ENCODE measurements around the gene SP5. TPM values are rescaled to one million over a fixed set of nuclear protein-coding genes. Genes with fewer than 3 reads are reported as not detected.

SP5 gene
- total and polyA plus RNA-seq, 10 of the 15 experiments (the other 5 are each of a cell fraction or from before 2014, with no cell fraction given) = not detected

DNA sequence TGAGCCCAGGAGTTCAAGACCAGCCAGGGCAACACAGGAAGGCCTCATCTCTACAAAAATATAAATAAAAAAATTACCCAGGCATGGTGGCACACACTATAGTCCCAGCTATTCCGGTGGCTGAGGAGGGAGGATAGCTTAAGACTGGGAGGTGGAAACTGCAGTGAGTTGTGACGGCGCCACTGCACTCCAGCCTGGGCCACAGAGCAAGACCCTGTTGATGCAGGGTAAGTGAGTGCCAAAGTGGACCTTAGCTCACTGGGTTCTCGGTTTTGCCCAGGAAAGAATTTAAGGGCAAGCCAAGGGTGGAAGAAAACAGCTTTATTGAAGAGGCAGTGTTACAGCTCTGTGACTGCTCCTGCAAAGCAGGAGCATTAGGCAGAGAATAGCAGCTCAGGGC is 48.1 kb downstream of the SP5 start:
- H4K20me1 ChIP-seq (ENCODE audit: control insufficient read depth, insufficient read depth) = no peaks in the 10 kb centered on the region
- RAD21 ChIA-PET (ENCODE audit: unreplicated experiment) = interaction anchor here (1.0 kb wide), 1 partner anchor 9 kb away, joined by 3 read pairs; no protein-coding TSS in a partner anchor
- DNase-seq (ENCODE audit: low read depth, low spot score) (no peak), ATAC-seq (no peak), FAIRE-seq (no peak)
- peaks cover 8% of the 10 kb centered on the region; the same call in 1 of the 2 replicates for H3K4me1 ChIP-seq (ENCODE audit: control insufficient read depth, insufficient read depth, low read length)
- H3K4me3 ChIP-seq = no peak overlapping the region
- no peaks in the 10 kb centered on the region for H3K36me3 ChIP-seq (ENCODE audit: control insufficient read depth in 2 of 2, insufficient read depth in 2 of 2, low read length in 1 of 2)
- SMC1A ChIA-PET (ENCODE audit: uncharacterized antibody, unreplicated experiment) = interaction anchor here (0.6 to 0.9 kb wide), 3 partner anchors 10 to 231 kb away, joined by 3 to 4 read pairs (median 3); no protein-coding TSS in a partner anchor
- in situ Hi-C loops (cut with MboI) = no loop called here
- no peak overlapping the region for H3K4me2 ChIP-seq (ENCODE audit: control insufficient read depth, insufficient read depth)
- no peak overlapping the region for H3K27ac ChIP-seq (ENCODE audit: control insufficient read depth, insufficient read depth)
- no peak overlapping the region for H2AFZ ChIP-seq (ENCODE audit: control insufficient read depth, low read depth, low read length)
- H3K9me3 ChIP-seq (replicated peaks; ENCODE audit: control insufficient read depth, insufficient read depth, low read length) = no peaks in the 10 kb centered on the region
- POLR2A ChIA-PET = interaction anchor here (0.5 kb wide), 1 partner anchor 160 kb away, joined by 3 read pairs; no protein-coding TSS in a partner anchor
- no TSS peak for BruUV-seq (replicated peaks)
- intact Hi-C loops (cut with micrococcal nuclease; ENCODE audit: unreplicated experiment) = no loop called here
- WGBS (ENCODE audit: insufficient coverage, insufficient replicate concordance, low lambda C conversion rate, missing lambda C conversion rate) = 59% methylated on average over 4 of the region's 4 CpGs
- no peaks in the 10 kb centered on the region for H3K79me2 ChIP-seq (ENCODE audit: control insufficient read depth, insufficient read depth, low read length)
- no peaks in the 10 kb centered on the region for H3K27me3 ChIP-seq (replicated peaks in 1 of 2; ENCODE audit: control insufficient read depth in 2 of 2, insufficient read depth in 2 of 2, low read length in 1 of 2)
- TF ChIP-seq HDAC2 (IDR thresholded peaks at IDR 0.05) = no peak
- no peak for TF ChIP-seq NR2C1 (IDR thresholded peaks at IDR 0.05)
- TF ChIP-seq NFYB (IDR thresholded peaks at IDR 0.05; ENCODE audit: insufficient read depth, low read depth, low read length) = no peak
- no peak for TF ChIP-seq ZZZ3 (IDR thresholded peaks at IDR 0.05; ENCODE audit: control insufficient read depth, insufficient read length, low read depth)
- TF ChIP-seq CEBPB (IDR thresholded peaks at IDR 0.05; ENCODE audit: borderline replicate concordance in 1 of 2, low read depth in 2 of 2, low read length in 2 of 2) = no peak
- TF ChIP-seq ATF3 (IDR thresholded peaks at IDR 0.05; ENCODE audit: borderline replicate concordance, extremely low read depth, low read depth, low read length) = no peak
- TF ChIP-seq FOS (IDR thresholded peaks at IDR 0.05; ENCODE audit: borderline replicate concordance, extremely low read depth, insufficient read length) = no peak
- no peak for TF ChIP-seq FOXK2 (IDR thresholded peaks at IDR 0.05)
- TF ChIP-seq RAD51 (IDR thresholded peaks at IDR 0.05) = no peak
- TF ChIP-seq TCF3 (IDR thresholded peaks at IDR 0.05; ENCODE audit: borderline replicate concordance, insufficient read depth, low read depth, low read length) = no peak
- no peak for TF ChIP-seq SRF (IDR thresholded peaks at IDR 0.05; ENCODE audit: low read depth in 2 of 2, low read length in 2 of 2)
- no peak for TF ChIP-seq POLR2AphosphoS2 (IDR thresholded peaks at IDR 0.05; ENCODE audit: low read depth, low read length)
- TF ChIP-seq POLR2AphosphoS5 (IDR thresholded peaks at IDR 0.05; ENCODE audit: low read length) = no peak
- no peak for TF ChIP-seq GATAD2B (conservative IDR thresholded peaks at IDR 0.05; ENCODE audit: low read depth)
- TF ChIP-seq, protein P1, sequence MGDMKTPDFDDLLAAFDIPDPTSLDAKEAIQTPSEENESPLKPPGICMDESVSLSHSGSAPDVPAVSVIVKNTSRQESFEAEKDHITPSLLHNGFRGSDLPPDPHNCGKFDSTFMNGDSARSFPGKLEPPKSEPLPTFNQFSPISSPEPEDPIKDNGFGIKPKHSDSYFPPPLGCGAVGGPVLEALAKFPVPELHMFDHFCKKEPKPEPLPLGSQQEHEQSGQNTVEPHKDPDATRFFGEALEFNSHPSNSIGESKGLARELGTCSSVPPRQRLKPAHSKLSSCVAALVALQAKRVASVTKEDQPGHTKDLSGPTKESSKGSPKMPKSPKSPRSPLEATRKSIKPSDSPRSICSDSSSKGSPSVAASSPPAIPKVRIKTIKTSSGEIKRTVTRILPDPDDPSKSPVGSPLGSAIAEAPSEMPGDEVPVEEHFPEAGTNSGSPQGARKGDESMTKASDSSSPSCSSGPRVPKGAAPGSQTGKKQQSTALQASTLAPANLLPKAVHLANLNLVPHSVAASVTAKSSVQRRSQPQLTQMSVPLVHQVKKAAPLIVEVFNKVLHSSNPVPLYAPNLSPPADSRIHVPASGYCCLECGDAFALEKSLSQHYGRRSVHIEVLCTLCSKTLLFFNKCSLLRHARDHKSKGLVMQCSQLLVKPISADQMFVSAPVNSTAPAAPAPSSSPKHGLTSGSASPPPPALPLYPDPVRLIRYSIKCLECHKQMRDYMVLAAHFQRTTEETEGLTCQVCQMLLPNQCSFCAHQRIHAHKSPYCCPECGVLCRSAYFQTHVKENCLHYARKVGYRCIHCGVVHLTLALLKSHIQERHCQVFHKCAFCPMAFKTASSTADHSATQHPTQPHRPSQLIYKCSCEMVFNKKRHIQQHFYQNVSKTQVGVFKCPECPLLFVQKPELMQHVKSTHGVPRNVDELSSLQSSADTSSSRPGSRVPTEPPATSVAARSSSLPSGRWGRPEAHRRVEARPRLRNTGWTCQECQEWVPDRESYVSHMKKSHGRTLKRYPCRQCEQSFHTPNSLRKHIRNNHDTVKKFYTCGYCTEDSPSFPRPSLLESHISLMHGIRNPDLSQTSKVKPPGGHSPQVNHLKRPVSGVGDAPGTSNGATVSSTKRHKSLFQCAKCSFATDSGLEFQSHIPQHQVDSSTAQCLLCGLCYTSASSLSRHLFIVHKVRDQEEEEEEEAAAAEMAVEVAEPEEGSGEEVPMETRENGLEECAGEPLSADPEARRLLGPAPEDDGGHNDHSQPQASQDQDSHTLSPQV (IDR thresholded peaks at IDR 0.05) = no peak
- TF ChIP-seq SP1 (IDR thresholded peaks at IDR 0.05; ENCODE audit: low read depth, low read length) = no peak
- CTCF ChIA-PET = interaction anchor here (1.0 to 1.2 kb wide), 3 partner anchors 10 to 401 kb away, joined by 4 read pairs; no protein-coding TSS in a partner anchor
- no peak overlapping the region for H3K9ac ChIP-seq (ENCODE audit: control insufficient read depth, insufficient read depth, low read length)

All from GM12878 (cell line).